PC-3 (cell line): ENCODE measurements around the gene ACKR3.

ENCODE experiments used
- CTCF ChIP-seq: fragments of 300-600 bp; sonication (generic); conservative IDR thresholded peaks from 2 replicates; pipeline ENCODE4 v1.5.1; 2017; ENCODE audit warnings: antibody characterized with exemption, low read depth, mild to moderate bottlenecking, low read length
- EZH2 ChIP-seq: fragments of 300-600 bp; sonication (generic); IDR thresholded peaks from one replicate; pipeline ENCODE4 v1.6.1; 2017; ENCODE audit warnings: antibody characterized with exemption, mild to moderate bottlenecking, low read length; ENCODE audit not compliant: unreplicated experiment
- EZH2phosphoT487 ChIP-seq: fragments of 300-600 bp; sonication (generic); IDR thresholded peaks from 2 replicates; pipeline ENCODE4 v1.6.1; 2018; ENCODE audit warnings: mild to moderate bottlenecking, antibody characterized with exemption, low read length, borderline replicate concordance

- TF ChIP-seq EZH2 (no peak), CTCF (no peak), EZH2phosphoT487 (no peak)
Observed at GRCh38 chr2:236600158-236600557, 30.5 kb downstream of the ACKR3 start.
